Measurements from ENCODE around the gene ARMC9.
"Not testable (repeated sequence)": the region's sequence is repeated elsewhere in the genome, so short reads cannot be mapped to it uniquely, and the experiment has no call there.

ARMC9 gene

GRCh38 chr2:231287696-231288095, 89.3 kb downstream of the ARMC9 start:
- no peak for DNase-seq (ENCODE audit: low read depth in 1 of 2, low spot score in 1 of 2)

- DNase-seq (ENCODE audit: low read depth in 1 of 2, low spot score in 1 of 2), result no peak
These were observed 90.2 kb downstream of the ARMC9 start for GRCh38 chr2:231288590-231288989.

- no peak for DNase-seq (ENCODE audit: low read depth in 1 of 2, low spot score in 1 of 2)
These were observed 92.0 kb downstream of the ARMC9 start for GRCh38 chr2:231290321-231291015.

- no peak for DNase-seq (ENCODE audit: low read depth in 1 of 2, low spot score in 1 of 2)
These were observed 94.2 kb downstream of the ARMC9 start for GRCh38 chr2:231292472-231293134.

GRCh38 chr2:231293163-231293562, 94.7 kb downstream of the ARMC9 start:
- DNase-seq (ENCODE audit: low read depth in 1 of 2, low spot score in 1 of 2), result no peak

- DNase-seq (ENCODE audit: low read depth in 1 of 2, low spot score in 1 of 2), result no peak
These were observed 95.7 kb downstream of the ARMC9 start for GRCh38 chr2:231294116-231294515.

GRCh38 chr2:231294571-231295362, 96.3 kb downstream of the ARMC9 start:
- no peak for DNase-seq (ENCODE audit: low read depth in 1 of 2, low spot score in 1 of 2)

- no peak for DNase-seq (ENCODE audit: low read depth in 1 of 2, low spot score in 1 of 2)
These were observed 96.9 kb downstream of the ARMC9 start for GRCh38 chr2:231295363-231295655.

- DNase-seq (ENCODE audit: low read depth in 1 of 2, low spot score in 1 of 2), result no peak
These were observed 98.1 kb downstream of the ARMC9 start for GRCh38 chr2:231296401-231296974.

- no peak for DNase-seq (ENCODE audit: low read depth in 1 of 2, low spot score in 1 of 2)
These were observed 98.9 kb downstream of the ARMC9 start for GRCh38 chr2:231297108-231297908.

GRCh38 chr2:231298091-231298490, 99.7 kb downstream of the ARMC9 start:
- DNase-seq (ENCODE audit: low read depth in 1 of 2, low spot score in 1 of 2), result no peak

- DNase-seq (ENCODE audit: low read depth in 1 of 2, low spot score in 1 of 2), result no peak
These were observed 100.8 kb downstream of the ARMC9 start for GRCh38 chr2:231299267-231299666.

- no peak for DNase-seq (ENCODE audit: low read depth in 1 of 2, low spot score in 1 of 2)
These were observed 101.7 kb downstream of the ARMC9 start for GRCh38 chr2:231300020-231300721.

- DNase-seq (ENCODE audit: low read depth in 1 of 2, low spot score in 1 of 2), result no peak
These were observed 102.3 kb downstream of the ARMC9 start for GRCh38 chr2:231300722-231301076.

- DNase-seq (ENCODE audit: low read depth in 1 of 2, low spot score in 1 of 2), result not testable (repeated sequence)
These were observed 105.8 kb downstream of the ARMC9 start for GRCh38 chr2:231304259-231304658.

GRCh38 chr2:231305221-231305620, 106.8 kb downstream of the ARMC9 start:
- DNase-seq (ENCODE audit: low read depth in 1 of 2, low spot score in 1 of 2), result no peak

GRCh38 chr2:231306791-231307393, 108.5 kb downstream of the ARMC9 start:
- no peak for DNase-seq (ENCODE audit: low read depth in 1 of 2, low spot score in 1 of 2)

GRCh38 chr2:231308219-231308618, 109.8 kb downstream of the ARMC9 start:
- no peak for DNase-seq (ENCODE audit: low read depth in 1 of 2, low spot score in 1 of 2)

- no peak for DNase-seq (ENCODE audit: low read depth in 1 of 2, low spot score in 1 of 2)
These were observed 110.4 kb downstream of the ARMC9 start for GRCh38 chr2:231308631-231309428.
